Vagina (tissue), 2 donors: ENCODE data around the gene MNX1.

Experiments
- POLR2A ChIP-seq, 2 donors: fragments of 450-650 bp; IDR thresholded peaks; one replicate each; pipeline ENCODE4 v1.6.1; 2017; ENCODE audit warnings: antibody characterized with exemption in 2 of 2, mild to moderate bottlenecking in 2 of 2, moderate library complexity in 2 of 2
- POLR2AphosphoS5 ChIP-seq, 2 donors: sonication (generic); formaldehyde crosslinking; IDR thresholded peaks; one replicate each; pipeline ENCODE4 v1.9.0; 2017; ENCODE audit warnings: antibody characterized with exemption in 2 of 2, mild to moderate bottlenecking in 2 of 2, low read depth in 1 of 2; ENCODE audit not compliant: insufficient read depth in 1 of 2
- TF ChIP-seq, protein P1 (sequence below), 3 experiments: fragments of 450-650 bp in 2 of 3; fragments of 200-600 bp in 1 of 3; sonication (generic) in 1 of 3; IDR thresholded peaks; one replicate each; pipeline ENCODE4 v1.5.1; 2017 to 2019; ENCODE audit warnings: antibody characterized with exemption in 3 of 3, mild to moderate bottlenecking in 2 of 3, moderate library complexity in 2 of 3

DNA sequence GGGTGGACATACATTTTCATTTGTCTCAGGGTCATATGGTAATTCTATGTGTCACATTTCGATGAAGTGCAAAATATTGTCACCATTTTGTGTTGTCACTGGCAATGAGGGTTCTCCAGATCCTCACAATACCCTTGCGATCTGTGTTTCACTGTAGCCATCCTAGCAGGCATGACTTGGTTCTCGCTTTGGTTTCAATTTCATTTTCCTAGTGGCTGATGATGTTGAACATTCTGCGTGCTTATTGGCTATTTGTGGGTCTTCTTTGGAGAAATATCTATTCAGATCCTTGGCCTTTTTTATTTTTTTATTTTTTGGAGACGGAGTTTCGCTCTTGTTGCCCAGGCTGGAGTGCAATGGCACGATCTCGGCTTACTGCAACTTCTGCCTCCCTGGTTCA lies 24.8 kb upstream of the MNX1 start:
- TF ChIP-seq, protein P1, sequence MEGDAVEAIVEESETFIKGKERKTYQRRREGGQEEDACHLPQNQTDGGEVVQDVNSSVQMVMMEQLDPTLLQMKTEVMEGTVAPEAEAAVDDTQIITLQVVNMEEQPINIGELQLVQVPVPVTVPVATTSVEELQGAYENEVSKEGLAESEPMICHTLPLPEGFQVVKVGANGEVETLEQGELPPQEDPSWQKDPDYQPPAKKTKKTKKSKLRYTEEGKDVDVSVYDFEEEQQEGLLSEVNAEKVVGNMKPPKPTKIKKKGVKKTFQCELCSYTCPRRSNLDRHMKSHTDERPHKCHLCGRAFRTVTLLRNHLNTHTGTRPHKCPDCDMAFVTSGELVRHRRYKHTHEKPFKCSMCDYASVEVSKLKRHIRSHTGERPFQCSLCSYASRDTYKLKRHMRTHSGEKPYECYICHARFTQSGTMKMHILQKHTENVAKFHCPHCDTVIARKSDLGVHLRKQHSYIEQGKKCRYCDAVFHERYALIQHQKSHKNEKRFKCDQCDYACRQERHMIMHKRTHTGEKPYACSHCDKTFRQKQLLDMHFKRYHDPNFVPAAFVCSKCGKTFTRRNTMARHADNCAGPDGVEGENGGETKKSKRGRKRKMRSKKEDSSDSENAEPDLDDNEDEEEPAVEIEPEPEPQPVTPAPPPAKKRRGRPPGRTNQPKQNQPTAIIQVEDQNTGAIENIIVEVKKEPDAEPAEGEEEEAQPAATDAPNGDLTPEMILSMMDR (IDR thresholded peaks at IDR 0.05), result no peak
- TF ChIP-seq POLR2A (IDR thresholded peaks at IDR 0.05) (no peak), POLR2AphosphoS5 (IDR thresholded peaks at IDR 0.05; ENCODE audit: insufficient read depth in 1 of 2, low read depth in 1 of 2) (no peak)
